Measurements from ENCODE around the gene NHS.

NHS gene

GRCh38 chrX:17554914-17555313, 179.9 kb downstream of the NHS start:
- H3K27me3 ChIP-seq (ENCODE audit: control insufficient read depth in 1 of 2, insufficient read depth in 1 of 2, low read length in 2 of 2), result peaks cover 0 to 4% of the 10 kb centered on the region in 2 experiments
- peaks cover 28% of the 10 kb centered on the region for H3K4me1 ChIP-seq (ENCODE audit: control insufficient read depth, insufficient read depth, low read depth, low read length)
- H3K14ac ChIP-seq (ENCODE audit: low read length in 2 of 2), result no peak overlapping the region
- WGBS, result 57% methylated on average over 4 of the region's 5 CpGs
- no peak overlapping the region for H4K8ac ChIP-seq (ENCODE audit: low read length)
- no peak overlapping the region for H2BK5ac ChIP-seq (ENCODE audit: low read depth, low read length, poor library complexity, severe bottlenecking)
- no peak overlapping the region for H3K9ac ChIP-seq (ENCODE audit: low read length)
- H2BK15ac ChIP-seq (ENCODE audit: low read depth, poor library complexity, severe bottlenecking), result no peak overlapping the region
- H3K36me3 ChIP-seq (ENCODE audit: control insufficient read depth in 1 of 2, insufficient read depth in 2 of 2, low read depth in 1 of 2, low read length in 2 of 2), result peaks cover 0 to 4% of the 10 kb centered on the region in 2 experiments
- H2AK5ac ChIP-seq (ENCODE audit: low read length, severe bottlenecking), result no peak overlapping the region
- no peak overlapping the region for H3K4me2 ChIP-seq (ENCODE audit: low read length, poor library complexity, severe bottlenecking)
- peaks cover 5% of the 10 kb centered on the region for H3K79me1 ChIP-seq (replicated peaks; ENCODE audit: low read length, poor library complexity, severe bottlenecking)
- no peak overlapping the region for H3K23ac ChIP-seq (ENCODE audit: low read length in 2 of 2)
- no peak overlapping the region for H2BK120ac ChIP-seq (ENCODE audit: low read depth, low read length)
- H3K18ac ChIP-seq (ENCODE audit: low read depth in 1 of 2, low read length in 2 of 2), result no peak overlapping the region
- H3K4me3 ChIP-seq (ENCODE audit: insufficient read depth in 1 of 2, low read depth in 1 of 2, low read length in 2 of 2), result no peak overlapping the region
- no peak overlapping the region for H3K27ac ChIP-seq (ENCODE audit: low read length, poor library complexity, severe bottlenecking)
- no peak overlapping the region for H4K91ac ChIP-seq (ENCODE audit: low read length)
- no peaks in the 10 kb centered on the region for H3K9me3 ChIP-seq (ENCODE audit: control insufficient read depth, low read length)
- no peak for DNase-seq
- no peak overlapping the region for H2AFZ ChIP-seq (ENCODE audit: low read depth, low read length)
- no peak overlapping the region for H3K4ac ChIP-seq (ENCODE audit: low read depth in 1 of 2, low read length in 2 of 2)
- H2BK12ac ChIP-seq (ENCODE audit: low read length in 2 of 2), result no peak overlapping the region

- no peak overlapping the region for H3K23ac ChIP-seq (ENCODE audit: low read length in 2 of 2)
- WGBS, result no CpG with 5 or more reads among the region's 2 CpGs
- no peak for DNase-seq
- no peak overlapping the region for H2BK15ac ChIP-seq (ENCODE audit: low read depth, poor library complexity, severe bottlenecking)
- no peak overlapping the region for H3K4ac ChIP-seq (ENCODE audit: low read depth in 1 of 2, low read length in 2 of 2)
- H3K4me3 ChIP-seq (ENCODE audit: insufficient read depth in 1 of 2, low read depth in 1 of 2, low read length in 2 of 2), result no peak overlapping the region
- H4K91ac ChIP-seq (ENCODE audit: low read length), result no peak overlapping the region
- H3K79me1 ChIP-seq (replicated peaks; ENCODE audit: low read length, poor library complexity, severe bottlenecking), result peaks cover 3% of the 10 kb centered on the region
- no peak overlapping the region for H3K14ac ChIP-seq (ENCODE audit: low read length in 2 of 2)
- H3K9ac ChIP-seq (ENCODE audit: low read length), result peak overlapping the region; percentile 20
- H2AK5ac ChIP-seq (ENCODE audit: low read length, severe bottlenecking), result no peak overlapping the region
- peaks cover 24% of the 10 kb centered on the region for H3K4me1 ChIP-seq (ENCODE audit: control insufficient read depth, insufficient read depth, low read depth, low read length)
- no peaks in the 10 kb centered on the region for H3K9me3 ChIP-seq (ENCODE audit: control insufficient read depth, low read length)
- H3K27ac ChIP-seq (ENCODE audit: low read length, poor library complexity, severe bottlenecking), result no peak overlapping the region
- H4K8ac ChIP-seq (ENCODE audit: low read length), result no peak overlapping the region
- no peak overlapping the region for H2BK120ac ChIP-seq (ENCODE audit: low read depth, low read length)
- no peak overlapping the region for H2BK5ac ChIP-seq (ENCODE audit: low read depth, low read length, poor library complexity, severe bottlenecking)
- peaks cover 0 to 4% of the 10 kb centered on the region in 2 experiments for H3K36me3 ChIP-seq (ENCODE audit: control insufficient read depth in 1 of 2, insufficient read depth in 2 of 2, low read depth in 1 of 2, low read length in 2 of 2)
- no peak overlapping the region for H3K18ac ChIP-seq (ENCODE audit: low read depth in 1 of 2, low read length in 2 of 2)
- no peak overlapping the region for H2AFZ ChIP-seq (ENCODE audit: low read depth, low read length)
- H2BK12ac ChIP-seq (ENCODE audit: low read length in 2 of 2), result no peak overlapping the region
- no peak overlapping the region for H3K4me2 ChIP-seq (ENCODE audit: low read length, poor library complexity, severe bottlenecking)
- peaks cover 0 to 4% of the 10 kb centered on the region in 2 experiments for H3K27me3 ChIP-seq (ENCODE audit: control insufficient read depth in 1 of 2, insufficient read depth in 1 of 2, low read length in 2 of 2)
Observed at GRCh38 chrX:17555846-17556245, 180.8 kb downstream of the NHS start.

GRCh38 chrX:17559728-17560379, 184.9 kb downstream of the NHS start:
- H4K91ac ChIP-seq (ENCODE audit: low read length), result no peak overlapping the region
- H3K4ac ChIP-seq (ENCODE audit: low read depth in 1 of 2, low read length in 2 of 2), result no peak overlapping the region
- peaks cover 11% of the 10 kb centered on the region for H3K4me1 ChIP-seq (ENCODE audit: control insufficient read depth, insufficient read depth, low read depth, low read length)
- H2BK5ac ChIP-seq (ENCODE audit: low read depth, low read length, poor library complexity, severe bottlenecking), result peak overlapping the region; percentile 66
- H2BK15ac ChIP-seq (ENCODE audit: low read depth, poor library complexity, severe bottlenecking), result no peak overlapping the region
- 7% methylated on average over 7 of the region's 8 CpGs for WGBS
- no peak overlapping the region for H4K8ac ChIP-seq (ENCODE audit: low read length)
- H3K9me3 ChIP-seq (ENCODE audit: control insufficient read depth, low read length), result no peaks in the 10 kb centered on the region
- peak overlapping the region in 1 of 2 experiments; percentile 45 for H3K4me3 ChIP-seq (ENCODE audit: insufficient read depth in 1 of 2, low read depth in 1 of 2, low read length in 2 of 2)
- H3K79me1 ChIP-seq (replicated peaks; ENCODE audit: low read length, poor library complexity, severe bottlenecking), result peaks cover 4% of the 10 kb centered on the region
- DNase-seq, result peak; percentile 41
- H2AK5ac ChIP-seq (ENCODE audit: low read length, severe bottlenecking), result peak overlapping the region; percentile 69
- H3K4me2 ChIP-seq (ENCODE audit: low read length, poor library complexity, severe bottlenecking), result no peak overlapping the region
- H3K27me3 ChIP-seq (ENCODE audit: control insufficient read depth in 1 of 2, insufficient read depth in 1 of 2, low read length in 2 of 2), result no peaks in the 10 kb centered on the region
- H3K27ac ChIP-seq (ENCODE audit: low read length, poor library complexity, severe bottlenecking), result peak overlapping the region; percentile 82
- no peak overlapping the region for H3K23ac ChIP-seq (ENCODE audit: low read length in 2 of 2)
- H3K14ac ChIP-seq (ENCODE audit: low read length in 2 of 2), result no peak overlapping the region
- no peak overlapping the region for H2AFZ ChIP-seq (ENCODE audit: low read depth, low read length)
- no peak overlapping the region for H3K18ac ChIP-seq (ENCODE audit: low read depth in 1 of 2, low read length in 2 of 2)
- H3K36me3 ChIP-seq (ENCODE audit: control insufficient read depth in 1 of 2, insufficient read depth in 2 of 2, low read depth in 1 of 2, low read length in 2 of 2), result no peaks in the 10 kb centered on the region
- no peak overlapping the region for H2BK12ac ChIP-seq (ENCODE audit: low read length in 2 of 2)
- peak overlapping the region; percentile 40 for H3K9ac ChIP-seq (ENCODE audit: low read length)
- H2BK120ac ChIP-seq (ENCODE audit: low read depth, low read length), result no peak overlapping the region

GRCh38 chrX:17560385-17560784, 185.4 kb downstream of the NHS start:
- Histone ChIP-seq H3K4me1 (ENCODE audit: control insufficient read depth, insufficient read depth, low read depth, low read length) (peaks cover 10% of the 10 kb centered on the region), H3K9me3 (ENCODE audit: control insufficient read depth, low read length) (no peaks in the 10 kb centered on the region), H2AK5ac (ENCODE audit: low read length, severe bottlenecking) (peak overlapping the region; percentile 35), H3K18ac (ENCODE audit: low read depth in 1 of 2, low read length in 2 of 2) (no peak overlapping the region), H4K91ac (ENCODE audit: low read length) (no peak overlapping the region), H2BK120ac (ENCODE audit: low read depth, low read length) (no peak overlapping the region), H3K9ac (ENCODE audit: low read length) (peak overlapping the region; percentile 30), H2BK15ac (ENCODE audit: low read depth, poor library complexity, severe bottlenecking) (no peak overlapping the region), H3K4ac (ENCODE audit: low read depth in 1 of 2, low read length in 2 of 2) (no peak overlapping the region), H3K23ac (ENCODE audit: low read length in 2 of 2) (no peak overlapping the region), H3K36me3 (ENCODE audit: control insufficient read depth in 1 of 2, insufficient read depth in 2 of 2, low read depth in 1 of 2, low read length in 2 of 2) (no peaks in the 10 kb centered on the region), H4K8ac (ENCODE audit: low read length) (no peak overlapping the region), H2BK12ac (ENCODE audit: low read length in 2 of 2) (no peak overlapping the region), H3K4me2 (ENCODE audit: low read length, poor library complexity, severe bottlenecking) (no peak overlapping the region), H3K4me3 (ENCODE audit: insufficient read depth in 1 of 2, low read depth in 1 of 2, low read length in 2 of 2) (peak overlapping the region in 1 of 2 experiments; percentile 45), H3K14ac (ENCODE audit: low read length in 2 of 2) (no peak overlapping the region), H3K79me1 (replicated peaks; ENCODE audit: low read length, poor library complexity, severe bottlenecking) (peaks cover 6% of the 10 kb centered on the region), H3K27ac (ENCODE audit: low read length, poor library complexity, severe bottlenecking) (peak overlapping the region; percentile 78), H3K27me3 (ENCODE audit: control insufficient read depth in 1 of 2, insufficient read depth in 1 of 2, low read length in 2 of 2) (no peaks in the 10 kb centered on the region), H2AFZ (ENCODE audit: low read depth, low read length) (no peak overlapping the region), H2BK5ac (ENCODE audit: low read depth, low read length, poor library complexity, severe bottlenecking) (no peak overlapping the region)
- 58% methylated on average over 2 of the region's 2 CpGs for WGBS
- no peak for DNase-seq

All from mesenchymal stem cell (in vitro differentiated cells and primary cell).